Left lung (tissue), 10 donors: ENCODE results near the gene PDILT. TPM values are rescaled to one million over a fixed set of nuclear protein-coding genes. Genes with fewer than 3 reads are reported as not detected.

Source experiments
- ATAC-seq: fragments of 200-7000 bp; cut with Tn5 transposase; one replicate; pipeline ENCODE4 v1.9.1; 2020; ENCODE audit warnings: moderate library complexity
- DNase-seq, 4 donors: peaks; one replicate each; pipeline ENCODE4 v3.0.0-alpha.2; 2013 to 2020
- H3K27ac ChIP-seq, 2 donors: fragments of 200-600 bp; sonication (generic) in 1 of 2; one replicate each; pipeline versions ENCODE4 v1.5.0 to v1.8.0; 2020 to 2021
- H3K27me3 ChIP-seq, 2 donors: fragments of 200-600 bp; sonication (generic) in 1 of 2; one replicate each; pipeline versions ENCODE4 v1.5.0 to v1.8.0; 2020 to 2021
- H3K36me3 ChIP-seq, 2 donors: fragments of 200-600 bp; sonication (generic) in 1 of 2; one replicate each; pipeline versions ENCODE4 v1.5.0 to v1.8.0; 2020 to 2021
- H3K4me1 ChIP-seq, 2 donors: fragments of 200-600 bp; one replicate each; pipeline ENCODE4 v1.8.0; 2021
- H3K4me3 ChIP-seq, 2 donors: fragments of 200-600 bp; sonication (generic) in 1 of 2; one replicate each; pipeline versions ENCODE4 v1.5.0 to v1.8.0; 2020 to 2021; ENCODE audit warnings: mild to moderate bottlenecking in 1 of 2
- H3K9me3 ChIP-seq, 2 donors: fragments of 200-600 bp; sonication (generic) in 1 of 2; one replicate each; pipeline versions ENCODE4 v1.5.0 to v1.8.0; 2020 to 2021
- CTCF ChIP-seq, 2 donors: fragments of 200-600 bp; sonication (generic) in 1 of 2; IDR thresholded peaks; one replicate each; pipeline versions ENCODE4 v1.5.0 to v1.8.0; 2021; ENCODE audit warnings: antibody characterized with exemption in 2 of 2
- intact Hi-C, 2 donors: fragments of 100-400 bp; cut with DNase I; formaldehyde crosslinking; loops; one replicate each; pipeline versions ENCODE4 v1.11.2 to v1.14.2; 2022
- polyA plus RNA-seq, 6 donors: library from polyadenylated mRNA; unstranded; fragments of 120-200 nt; gene quantifications; one replicate each; pipeline ENCODE4 v1.2.1, GENCODE V29; 2013; ENCODE audit not compliant: insufficient read length in 6 of 6
- total RNA-seq, 2 donors: library from RNA; stranded (reverse); fragmentation: NEBNext Ultra II Directional; extraction: Animal tissue kit (Norgen Biotek cat#: 25700); gene quantifications; one replicate each; pipeline ENCODE4 v1.2.1, GENCODE V29; 2021
- donor health status: DM: no; HTN: yes; CAD: no.
- donor health status: DM: no; HTN: no; CAD: no.

Gene PDILT
- total and polyA plus RNA-seq, 8 donors = not detected

- no peak overlapping the region for H3K27ac ChIP-seq
- no peak overlapping the region for H3K4me3 ChIP-seq
- H3K9me3 ChIP-seq = no peaks in the 10 kb centered on the region
- no peaks in the 10 kb centered on the region for H3K4me1 ChIP-seq
- no peak for TF ChIP-seq CTCF (IDR thresholded peaks at IDR 0.05)
- ATAC-seq (no peak), DNase-seq (no peak)
- no peaks in the 10 kb centered on the region for H3K27me3 ChIP-seq
- H3K36me3 ChIP-seq = no peaks in the 10 kb centered on the region
- intact Hi-C loops = no loop called here
Observed at GRCh38 chr16:20396846-20397467, 7.6 kb downstream of the PDILT start.

GRCh38 chr16:20395946-20396345 is 8.6 kb downstream of the PDILT start:
- Histone ChIP-seq H3K27me3 (no peaks in the 10 kb centered on the region), H3K36me3 (no peaks in the 10 kb centered on the region), H3K4me3 (no peak overlapping the region), H3K9me3 (no peaks in the 10 kb centered on the region), H3K4me1 (no peaks in the 10 kb centered on the region), H3K27ac (no peak overlapping the region)
- ATAC-seq (no peak), DNase-seq (no peak)
- intact Hi-C loops = no loop called here
- no peak for TF ChIP-seq CTCF (IDR thresholded peaks at IDR 0.05)

DNA sequence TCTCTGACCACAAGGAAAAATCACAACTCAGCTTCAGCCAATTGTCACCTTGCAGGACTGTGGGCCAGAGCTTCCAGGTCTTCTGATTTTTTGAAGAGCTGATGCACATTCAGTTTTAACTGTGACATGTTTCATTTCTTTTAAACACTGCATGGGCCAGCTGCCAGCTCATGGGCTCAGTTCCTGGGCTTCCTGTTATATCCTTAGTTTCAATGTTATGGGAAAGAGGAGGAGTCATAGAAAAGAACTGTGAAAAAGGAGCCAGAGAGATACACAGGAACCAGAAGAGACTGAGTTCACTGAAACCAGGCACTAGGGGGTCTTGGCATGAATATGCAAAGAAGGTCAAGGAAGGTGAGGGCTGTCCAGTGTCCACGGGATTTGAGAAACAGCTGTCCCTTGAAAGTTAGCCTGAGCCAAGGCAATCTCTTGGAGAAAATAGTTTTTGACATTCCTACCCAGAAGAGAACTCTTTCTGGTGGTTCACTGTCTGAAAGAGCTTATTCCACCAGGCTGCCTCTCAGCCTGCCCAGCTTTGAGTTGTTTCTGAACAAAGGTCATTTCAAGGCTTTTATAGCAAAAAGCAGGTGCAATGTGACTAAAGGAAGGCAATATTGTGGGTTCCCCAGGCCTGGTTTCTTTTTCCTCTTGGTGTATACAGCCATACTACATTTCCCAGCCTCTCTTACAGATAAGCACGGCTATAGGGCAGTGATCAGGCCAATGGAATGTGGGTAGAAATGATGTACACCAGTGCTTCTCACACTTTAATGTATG is 10.5 kb downstream of the PDILT start:
- peak overlapping the region in 1 of 2 donors; percentile 9 for H3K27ac ChIP-seq
- no peak for TF ChIP-seq CTCF (IDR thresholded peaks at IDR 0.05)
- no peaks in the 10 kb centered on the region for H3K4me1 ChIP-seq
- no peak overlapping the region for H3K4me3 ChIP-seq
- ATAC-seq (no peak), DNase-seq (peak in 2 of 4 donors; percentile 37 to 61)
- H3K9me3 ChIP-seq = no peaks in the 10 kb centered on the region
- no peaks in the 10 kb centered on the region for H3K27me3 ChIP-seq
- intact Hi-C loops = no loop called here
- no peaks in the 10 kb centered on the region for H3K36me3 ChIP-seq

GRCh38 chr16:20391045-20391444 is 13.5 kb downstream of the PDILT start:
- H3K4me3 ChIP-seq = no peak overlapping the region
- ATAC-seq = no peak
- intact Hi-C loops = no loop called here
- DNase-seq = no peak
- no peaks in the 10 kb centered on the region for H3K9me3 ChIP-seq
- no peak for TF ChIP-seq CTCF (IDR thresholded peaks at IDR 0.05)
- no peaks in the 10 kb centered on the region for H3K36me3 ChIP-seq
- H3K27me3 ChIP-seq = peaks cover 0 to 7% of the 10 kb centered on the region in 2 donors
- H3K27ac ChIP-seq = no peak overlapping the region
- H3K4me1 ChIP-seq = peaks cover 0 to 4% of the 10 kb centered on the region in 2 donors

DNA sequence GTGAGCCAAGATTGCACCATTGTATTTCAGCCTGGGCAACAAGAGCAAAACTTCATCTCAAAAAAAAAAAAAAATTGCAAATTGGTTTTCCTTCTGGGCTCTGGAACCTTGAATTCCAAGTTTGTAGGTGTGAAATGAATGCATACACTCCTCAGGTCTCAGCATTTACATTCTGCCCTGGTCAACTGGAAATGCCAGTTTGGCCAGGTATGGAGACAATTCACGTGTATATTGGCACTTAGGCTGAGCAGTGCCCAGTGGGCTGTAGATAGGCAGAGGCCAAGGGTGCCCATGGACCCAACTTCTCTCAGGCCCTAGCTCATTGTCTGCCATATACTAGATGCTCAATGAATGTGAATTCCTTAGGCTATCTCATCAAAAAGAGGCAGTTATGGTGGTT is 15.7 kb downstream of the PDILT start:
- Histone ChIP-seq H3K9me3 (no peaks in the 10 kb centered on the region), H3K27ac (no peak overlapping the region), H3K27me3 (peaks cover 0 to 9% of the 10 kb centered on the region in 2 donors), H3K4me1 (peaks cover 0 to 6% of the 10 kb centered on the region in 2 donors), H3K36me3 (no peaks in the 10 kb centered on the region), H3K4me3 (no peak overlapping the region)
- intact Hi-C loops = loop anchor here in 1 of 2 donors (10.0 kb wide), 1 partner anchor 494 kb away; no protein-coding TSS in a partner anchor
- ATAC-seq = no peak
- no peak for DNase-seq
- no peak for TF ChIP-seq CTCF (IDR thresholded peaks at IDR 0.05)
